Karpas-422 (cell line): ENCODE results near the gene SSU72. TPM values are rescaled to one million over a fixed set of nuclear protein-coding genes. Genes with fewer than 3 reads are reported as not detected.

Experiments
- DNase-seq: peaks from one replicate; pipeline ENCODE4 v3.0.0-alpha.2; 2015
- H2AFZ ChIP-seq: fragments of 200-600 bp; sonication (generic); 2 replicates; pipeline ENCODE4 v1.6.1; 2014; ENCODE audit warnings: antibody characterized with exemption, low read length, mixed read lengths
- H3K27ac ChIP-seq: fragments of 200-600 bp; sonication (generic); 2 replicates; pipeline ENCODE4 v1.5.1; 2014; ENCODE audit warnings: mild to moderate bottlenecking, low read length, moderate library complexity
- H3K27me3 ChIP-seq: fragments of 200-600 bp; sonication (generic); 2 replicates; pipeline ENCODE4 v1.6.1; 2014; ENCODE audit warnings: low read length, mixed read lengths
- H3K36me3 ChIP-seq: fragments of 200-600 bp; sonication (generic); 2 replicates; pipeline ENCODE4 v1.6.1; 2014; ENCODE audit warnings: low read length, mixed read lengths; ENCODE audit not compliant: insufficient read depth
- H3K4me1 ChIP-seq: fragments of 200-600 bp; sonication (generic); 2 replicates; pipeline ENCODE4 v1.6.1; 2014; ENCODE audit warnings: mild to moderate bottlenecking, low read length, mixed read lengths
- H3K4me2 ChIP-seq: fragments of 200-600 bp; sonication (generic); 2 replicates; pipeline ENCODE4 v1.6.1; 2014; ENCODE audit warnings: low read length, low read depth, mild to moderate bottlenecking; ENCODE audit not compliant: poor library complexity, severe bottlenecking
- H3K4me3 ChIP-seq: fragments of 200-600 bp; sonication (generic); 2 replicates; pipeline ENCODE4 v1.5.1; 2014; ENCODE audit warnings: mild to moderate bottlenecking, antibody characterized with exemption, low read length, mixed read lengths
- H3K79me2 ChIP-seq: fragments of 200-600 bp; sonication (generic); 2 replicates; pipeline ENCODE4 v1.6.1; 2014; ENCODE audit warnings: mild to moderate bottlenecking, low read length, mixed read lengths
- H3K9ac ChIP-seq: fragments of 200-600 bp; sonication (generic); 2 replicates; pipeline ENCODE4 v1.6.0; 2014; ENCODE audit warnings: low read length
- H3K9me2 ChIP-seq: fragments of 200-600 bp; sonication (generic), shearing (Covaris generic); replicated peaks from 2 replicates; pipeline ENCODE4 v1.6.0; 2014; ENCODE audit warnings: mild to moderate bottlenecking, low read length, moderate library complexity; ENCODE audit not compliant: insufficient read depth
- H3K9me3 ChIP-seq: fragments of 300-700, 200-600 bp; sonication (generic); 2 replicates; pipeline ENCODE4 v1.6.1; 2014; ENCODE audit warnings: low read length, mixed read lengths
- H4K20me1 ChIP-seq: fragments of 200-600 bp; sonication (generic); 2 replicates; pipeline ENCODE4 v1.6.1; 2014; ENCODE audit warnings: mild to moderate bottlenecking, antibody characterized with exemption, low read length, low read depth; ENCODE audit not compliant: insufficient read depth
- total RNA-seq: library from RNA; depleted of rRNA; stranded (reverse); fragments of >200 nt; shearing (Covaris generic); gene quantifications from 2 replicates; pipeline ENCODE4 v1.2.3, GENCODE V29; 2014; ENCODE audit warnings: low replicate concordance

SSU72 gene
- total RNA-seq, 1 experiment from 2014 or later, result 70.9 TPM

GRCh38 chr1:1540818-1541628, 33.6 kb downstream of the SSU72 start:
- Histone ChIP-seq H3K9me3 (no peaks in the 10 kb centered on the region), H3K4me2 (no peak overlapping the region), H3K27me3 (no peaks in the 10 kb centered on the region), H2AFZ (no peak overlapping the region), H3K27ac (no peak overlapping the region), H3K4me3 (no peak overlapping the region), H4K20me1 (no peaks in the 10 kb centered on the region), H3K9ac (no peak overlapping the region), H3K36me3 (no peaks in the 10 kb centered on the region), H3K79me2 (no peaks in the 10 kb centered on the region), H3K9me2 (no peaks in the 10 kb centered on the region), H3K4me1 (no peaks in the 10 kb centered on the region)
- no peak for DNase-seq

GRCh38 chr1:1540090-1540817, 34.4 kb downstream of the SSU72 start, which contains the start of gene TMEM240:
Gene TMEM240, minus strand, starts transcription at chr1:1540624. Its CDS starts 278 bp downstream, at chr1:1540346.
- Histone ChIP-seq H3K9ac (no peak within 1 kb of the TSS), H3K79me2 (no peaks in the 10 kb centered on the region), H3K27ac (no peak within 1 kb of the TSS), H3K4me2 (no peak within 1 kb of the TSS), H2AFZ (no peak within 1 kb of the TSS), H3K9me3 (no peaks in the 10 kb centered on the region), H3K36me3 (no peaks in the 10 kb centered on the region), H4K20me1 (no peaks in the 10 kb centered on the region), H3K4me1 (no peaks in the 10 kb centered on the region), H3K4me3 (no peak within 1 kb of the TSS), H3K9me2 (no peaks in the 10 kb centered on the region), H3K27me3 (no peaks in the 10 kb centered on the region)
- DNase-seq, result no peak

GRCh38 chr1:1539310-1540089, 35.2 kb downstream of the SSU72 start:
- DNase-seq, result no peak
- H3K9me3 ChIP-seq, result no peaks in the 10 kb centered on the region
- H3K27me3 ChIP-seq, result no peaks in the 10 kb centered on the region
- H3K4me2 ChIP-seq, result no peak overlapping the region
- H3K27ac ChIP-seq, result no peak overlapping the region
- no peaks in the 10 kb centered on the region for H3K9me2 ChIP-seq
- no peaks in the 10 kb centered on the region for H3K36me3 ChIP-seq
- H3K4me3 ChIP-seq, result no peak overlapping the region
- H3K79me2 ChIP-seq, result no peaks in the 10 kb centered on the region
- no peak overlapping the region for H3K9ac ChIP-seq
- H4K20me1 ChIP-seq, result no peaks in the 10 kb centered on the region
- H3K4me1 ChIP-seq, result no peaks in the 10 kb centered on the region
- no peak overlapping the region for H2AFZ ChIP-seq

GRCh38 chr1:1538989-1539309, 35.7 kb downstream of the SSU72 start:
- Histone ChIP-seq H3K36me3 (no peaks in the 10 kb centered on the region), H3K79me2 (no peaks in the 10 kb centered on the region), H3K4me2 (no peak overlapping the region), H2AFZ (no peak overlapping the region), H4K20me1 (no peaks in the 10 kb centered on the region), H3K4me3 (no peak overlapping the region), H3K27ac (no peak overlapping the region), H3K4me1 (no peaks in the 10 kb centered on the region), H3K9ac (no peak overlapping the region), H3K9me2 (no peaks in the 10 kb centered on the region), H3K27me3 (no peaks in the 10 kb centered on the region), H3K9me3 (no peaks in the 10 kb centered on the region)
- no peak for DNase-seq

- H3K9me3 ChIP-seq, result no peaks in the 10 kb centered on the region
- H3K36me3 ChIP-seq, result no peaks in the 10 kb centered on the region
- no peaks in the 10 kb centered on the region for H4K20me1 ChIP-seq
- H3K4me1 ChIP-seq, result no peaks in the 10 kb centered on the region
- no peaks in the 10 kb centered on the region for H3K9me2 ChIP-seq
- H3K27ac ChIP-seq, result no peak overlapping the region
- H3K4me3 ChIP-seq, result no peak overlapping the region
- no peaks in the 10 kb centered on the region for H3K79me2 ChIP-seq
- no peaks in the 10 kb centered on the region for H3K27me3 ChIP-seq
- no peak for DNase-seq
- no peak overlapping the region for H2AFZ ChIP-seq
- no peak overlapping the region for H3K9ac ChIP-seq
- H3K4me2 ChIP-seq, result no peak overlapping the region
Observed at GRCh38 chr1:1538334-1538733, 36.3 kb downstream of the SSU72 start.

- no peak overlapping the region for H3K9ac ChIP-seq
- no peak for DNase-seq
- no peak overlapping the region for H3K4me2 ChIP-seq
- no peaks in the 10 kb centered on the region for H3K4me1 ChIP-seq
- no peak overlapping the region for H3K4me3 ChIP-seq
- H4K20me1 ChIP-seq, result no peaks in the 10 kb centered on the region
- no peaks in the 10 kb centered on the region for H3K27me3 ChIP-seq
- H3K9me2 ChIP-seq, result no peaks in the 10 kb centered on the region
- H3K27ac ChIP-seq, result no peak overlapping the region
- no peaks in the 10 kb centered on the region for H3K36me3 ChIP-seq
- no peaks in the 10 kb centered on the region for H3K9me3 ChIP-seq
- no peaks in the 10 kb centered on the region for H3K79me2 ChIP-seq
- H2AFZ ChIP-seq, result no peak overlapping the region
Observed at GRCh38 chr1:1537626-1538250, 36.9 kb downstream of the SSU72 start.

- no peaks in the 10 kb centered on the region for H3K9me2 ChIP-seq
- H3K4me2 ChIP-seq, result no peak overlapping the region
- no peaks in the 10 kb centered on the region for H3K79me2 ChIP-seq
- no peaks in the 10 kb centered on the region for H3K27me3 ChIP-seq
- no peaks in the 10 kb centered on the region for H4K20me1 ChIP-seq
- H2AFZ ChIP-seq, result no peak overlapping the region
- H3K9me3 ChIP-seq, result no peaks in the 10 kb centered on the region; the same call in 1 of the 2 replicates
- H3K36me3 ChIP-seq, result peaks cover under 1% of the 10 kb centered on the region; the same call in 1 of the 2 replicates
- DNase-seq, result no peak
- no peak overlapping the region for H3K4me3 ChIP-seq
- H3K27ac ChIP-seq, result no peak overlapping the region
- H3K4me1 ChIP-seq, result no peaks in the 10 kb centered on the region
- no peak overlapping the region for H3K9ac ChIP-seq
Observed at GRCh38 chr1:1536938-1537546, 37.6 kb downstream of the SSU72 start.
